HepG2 (cell line): ENCODE results near the gene SEPTIN2. TPM values are rescaled to one million over a fixed set of nuclear protein-coding genes. Genes with fewer than 3 reads are reported as not detected.

ENCODE experiments used
- ATAC-seq: fragments of 200-7000 bp; cut with Tn5 transposase; 3 replicates; pipeline ENCODE4 v1.9.1; 2020; ENCODE audit warnings: mild to moderate bottlenecking, moderate library complexity
- BruUV-seq: library from RNA; stranded (reverse); fragments of 400-500 nt; replicated peaks from 2 replicates; lab custom pipeline; 2021; lab: Mats Ljungman, UMichigan
- CTCF ChIA-PET: fragments of 300-600 bp; formaldehyde crosslinking; extraction: SDS; loops from one replicate; lab custom pipeline; 2021; ENCODE audit warnings: low total read pairs, inconsistent platforms, low intra/inter-chr PET ratio; lab: Yijun Ruan, JAX
- POLR2A ChIA-PET: fragments of 350-600 bp; sonication (Branson Sonifier 250); formaldehyde crosslinking; loops from one replicate; lab custom pipeline; 2020; ENCODE audit warnings: antibody characterized with exemption, inconsistent platforms; lab: Yijun Ruan, JAX
- DNase-seq: peaks from one replicate; pipeline ENCODE4 v3.0.0-alpha.2; 2015; ENCODE audit warnings: low spot score
- FAIRE-seq: peaks from 3 replicates; lab custom pipeline; 2011; peaks lifted over from hg19 to GRCh38; lab: Jason Lieb, UNC
- H2AFZ ChIP-seq: one replicate; pipeline ENCODE4 v1.6.1; 2011; ENCODE audit warnings: low read length, inconsistent platforms
- H3K27ac ChIP-seq: fragments of 300-600 bp; 3 replicates; pipeline ENCODE4 v1.8.0; 2011; ENCODE audit warnings: mixed run types, mild to moderate bottlenecking, mixed read lengths, low read length, inconsistent platforms; ENCODE audit not compliant: insufficient read depth; ENCODE audit errors: extremely low read length
- H3K27me3 ChIP-seq, 2 experiments: fragments of 200-600 bp in 1 of 2; 2 replicates in 1 of 2; 3 replicates in 1 of 2; pipeline versions ENCODE4 v1.6.0 to v1.8.0; 2011; ENCODE audit warnings: low read length in 2 of 2, mild to moderate bottlenecking in 2 of 2, moderate library complexity in 2 of 2, inconsistent platforms in 1 of 2; ENCODE audit not compliant: insufficient read depth in 2 of 2, control insufficient read depth in 1 of 2
- H3K36me3 ChIP-seq, 2 experiments: fragments of 200-600 bp in 1 of 2; replicated peaks in 1 of 2; 2 replicates in 1 of 2; 3 replicates in 1 of 2; pipeline versions ENCODE4 v1.5.1 to v1.8.0; 2011; ENCODE audit warnings: low read length in 2 of 2, inconsistent platforms in 1 of 2; ENCODE audit not compliant: insufficient read depth in 2 of 2, control insufficient read depth in 1 of 2
- H3K4me1 ChIP-seq: 2 replicates; pipeline ENCODE4 v1.5.1; 2012; ENCODE audit warnings: low read length, inconsistent platforms; ENCODE audit not compliant: insufficient read depth
- H3K4me2 ChIP-seq: 2 replicates; pipeline ENCODE4 v1.6.0; 2011; ENCODE audit warnings: low read depth, low read length, inconsistent platforms
- H3K4me3 ChIP-seq, 3 experiments: fragments of 200-600 bp in 1 of 3; sonication (generic), shearing (Covaris generic) in 1 of 3; replicated peaks in 1 of 3; 2 replicates each; pipeline ENCODE4 v1.5.1; 2011 to 2016; ENCODE audit warnings: low read length in 3 of 3, inconsistent platforms in 2 of 3, low read depth in 2 of 3, mild to moderate bottlenecking in 2 of 3, control low read depth in 1 of 3, mixed read lengths in 1 of 3; ENCODE audit not compliant: insufficient read depth in 1 of 3
- H3K79me2 ChIP-seq: one replicate; pipeline ENCODE4 v1.6.1; 2011; ENCODE audit warnings: low read length, inconsistent platforms; ENCODE audit not compliant: insufficient read depth
- H3K9ac ChIP-seq: 2 replicates; pipeline ENCODE4 v1.6.0; 2011; ENCODE audit warnings: mild to moderate bottlenecking, low read depth, low read length, inconsistent platforms; ENCODE audit not compliant: insufficient read depth
- H3K9me3 ChIP-seq: 2 replicates; pipeline ENCODE4 v1.5.1; 2012; ENCODE audit warnings: mild to moderate bottlenecking, low read length
- H4K20me1 ChIP-seq: 2 replicates; pipeline ENCODE4 v1.6.0; 2011; ENCODE audit warnings: inconsistent platforms, mild to moderate bottlenecking, low read length, moderate library complexity; ENCODE audit not compliant: insufficient read depth
- BRF2 ChIP-seq: sonication (generic); formaldehyde crosslinking; IDR thresholded peaks from 2 replicates; pipeline ENCODE4 v1.8.1; 2022; ENCODE audit warnings: mild to moderate bottlenecking, missing genetic modification reagents
- CBX2 ChIP-seq, 2 experiments: fragments of 200-600 bp in 1 of 2; sonication (generic); formaldehyde crosslinking in 1 of 2; IDR thresholded peaks; 2 replicates each; pipeline versions ENCODE4 v1.7.0 to v1.8.1; 2018 to 2022; ENCODE audit warnings: low read depth in 2 of 2, low read length in 1 of 2, mild to moderate bottlenecking in 1 of 2, missing genetic modification reagents in 1 of 2
- CHD2 ChIP-seq: IDR thresholded peaks from 2 replicates; pipeline ENCODE4 v1.6.1; 2011; ENCODE audit warnings: low read depth, low read length, improper control_type of control experiment
- CREB3 ChIP-seq: sonication (generic); formaldehyde crosslinking; IDR thresholded peaks from 2 replicates; pipeline ENCODE4 v1.5.0; 2020; ENCODE audit warnings: missing genetic modification reagents
- DNMT1 ChIP-seq: sonication (generic); formaldehyde crosslinking; IDR thresholded peaks from 2 replicates; pipeline ENCODE4 v1.5.1; 2020; ENCODE audit warnings: mild to moderate bottlenecking, missing genetic modification reagents
- GTF2F1 ChIP-seq: fragments of 150-350 bp; IDR thresholded peaks from 2 replicates; pipeline ENCODE4 v1.6.1; 2014; ENCODE audit warnings: low read length
- THAP11 ChIP-seq: IDR thresholded peaks from 2 replicates; pipeline ENCODE4 v1.6.1; 2016; ENCODE audit warnings: missing biosample characterization, missing genetic modification reagents
- ZMYM4 ChIP-seq: sonication (generic); formaldehyde crosslinking; IDR thresholded peaks from 2 replicates; pipeline ENCODE4 v1.8.1; 2023; ENCODE audit warnings: mild to moderate bottlenecking, missing genetic modification reagents
- ZNF530 ChIP-seq: sonication (generic); formaldehyde crosslinking; IDR thresholded peaks from 2 replicates; pipeline ENCODE4 v1.5.0; 2020; ENCODE audit warnings: low read depth, mild to moderate bottlenecking, missing genetic modification reagents
- ZNF781 ChIP-seq: sonication (generic); formaldehyde crosslinking; IDR thresholded peaks from 2 replicates; pipeline ENCODE4 v1.5.1; 2020; ENCODE audit warnings: borderline replicate concordance, mild to moderate bottlenecking, missing genetic modification reagents; ENCODE audit errors: not compliant biosample characterization
- WGBS: methylation state at CpG from one replicate; pipeline ENCODE4 v1.1.6; 2017; ENCODE audit warnings: low lambda C conversion rate; 5-methylcytosine and 5-hydroxymethylcytosine counted together
- in situ Hi-C: cut with HindIII; loops from 2 replicates; pipeline ENCODE4 v1.10.0; 2017; ENCODE audit warnings: low pct_unique_long_range_greater_than_20kb; ENCODE audit not compliant: extremely low pct_ligation_motif_present
- intact Hi-C: fragments of 100-400 bp; cut with micrococcal nuclease; formaldehyde crosslinking; loops from one replicate; pipeline ENCODE4 v1.10.0; 2022; ENCODE audit not compliant: unreplicated experiment
- polyA plus RNA-seq, 8 experiments: library from polyadenylated mRNA; depleted of rRNA in 3 of 8; stranded (reverse) in 7 of 8; unstranded in 1 of 8; fragments of >200 nt; fragmentation: Illumina TruSeq in 4 of 8; extraction: Trizol in 4 of 8; gene quantifications; 2 replicates each; pipeline versions ENCODE4 v1.2.1 to v1.2.3, GENCODE V29; 2011 to 2016; ENCODE audit warnings: low read depth in 4 of 8, missing spikeins in 1 of 8, mixed read lengths in 1 of 8; ENCODE audit not compliant: insufficient read depth in 1 of 8
- total RNA-seq, 5 experiments: library from RNA; depleted of rRNA; stranded (reverse); fragments of >200 nt; fragmentation: Illumina TruSeq; extraction: Trizol; gene quantifications; 2 replicates each; pipeline ENCODE4 v1.2.3, GENCODE V29; 2016; ENCODE audit warnings: low read depth in 1 of 5

Gene SEPTIN2
- total and polyA plus RNA-seq, 2 of the 13 experiments (the other 11 are each of a cell fraction or from before 2014, with no cell fraction given) = 493 to 733 TPM

GRCh38 chr2:241308267-241308666 lies 7.5 kb upstream of the SEPTIN2 start:
- intact Hi-C loops (no loop called here), in situ Hi-C loops (no loop called here)
- FAIRE-seq (no peak), DNase-seq (no peak), ATAC-seq (no peak)
- TF ChIP-seq BRF2 (CRISPR knock-in tag) (no peak), ZNF530 (CRISPR knock-in tag) (no peak), ZMYM4 (CRISPR knock-in tag) (no peak), CHD2 (no peak), CREB3 (CRISPR knock-in tag) (no peak), CBX2 (IDR thresholded peaks at IDR 0.05; ENCODE audit: low read depth, low read length) (no peak), CBX2 (CRISPR knock-in tag; IDR thresholded peaks at IDR 0.05; ENCODE audit: low read depth) (no peak), DNMT1 (CRISPR knock-in tag) (no peak), GTF2F1 (no peak), ZNF781 (CRISPR knock-in tag) (no peak), THAP11 (CRISPR knock-in tag) (no peak)
- peaks cover 0 to 5% of the 10 kb centered on the region in 2 experiments; a peak in 4 of 5 replicates for H3K36me3 ChIP-seq
- H2AFZ ChIP-seq = no peak overlapping the region
- POLR2A ChIA-PET = no interaction called here
- H3K9ac ChIP-seq = no peak overlapping the region
- H3K27ac ChIP-seq = no peak overlapping the region
- no peaks in the 10 kb centered on the region for H3K9me3 ChIP-seq
- H3K4me2 ChIP-seq = no peak overlapping the region
- peaks cover 50% of the 10 kb centered on the region for H4K20me1 ChIP-seq
- 72% methylated on average over 5 of the region's 5 CpGs for WGBS
- CTCF ChIA-PET = no interaction called here
- peaks cover 87% of the 10 kb centered on the region for H3K4me1 ChIP-seq
- no peaks in the 10 kb centered on the region for H3K27me3 ChIP-seq
- H3K79me2 ChIP-seq = peaks cover 100% of the 10 kb centered on the region
- no peak overlapping the region for H3K4me3 ChIP-seq
- BruUV-seq = no TSS peak
